ENCODE data around the gene SBK2.

Gene SBK2

GRCh38 chr19:55579766-55580621 lies 43.1 kb upstream of the SBK2 start:
- TF ChIP-seq YY1 (IDR thresholded peaks at IDR 0.05; ENCODE audit: low read depth) (no peak), MAX (IDR thresholded peaks at IDR 0.05) (no peak), CREB1 (IDR thresholded peaks at IDR 0.05; ENCODE audit: low read depth) (no peak), TEAD4 (IDR thresholded peaks at IDR 0.05) (no peak), FOXM1 (IDR thresholded peaks at IDR 0.05; ENCODE audit: borderline replicate concordance, low read depth) (no peak), EP300 (IDR thresholded peaks at IDR 0.05; ENCODE audit: borderline replicate concordance) (no peak), USF1 (IDR thresholded peaks at IDR 0.05) (no peak), RAD21 (IDR thresholded peaks at IDR 0.05; ENCODE audit: low read depth) (no peak), NFIC (IDR thresholded peaks at IDR 0.05) (no peak), EGR1 (IDR thresholded peaks at IDR 0.05) (no peak), TAF1 (IDR thresholded peaks at IDR 0.05; ENCODE audit: low read depth) (no peak), CEBPB (IDR thresholded peaks at IDR 0.05) (no peak), REST (IDR thresholded peaks at IDR 0.05; ENCODE audit: low read depth) (no peak), ZBTB7A (IDR thresholded peaks at IDR 0.05; ENCODE audit: low read depth) (no peak; the same call in 1 of the 2 replicates), TCF12 (IDR thresholded peaks at IDR 0.05; ENCODE audit: low read depth) (no peak)

GRCh38 chr19:55578761-55579747 lies 42.1 kb upstream of the SBK2 start:
- TF ChIP-seq EP300 (IDR thresholded peaks at IDR 0.05; ENCODE audit: borderline replicate concordance) (no peak), TCF12 (IDR thresholded peaks at IDR 0.05; ENCODE audit: low read depth) (no peak), TEAD4 (IDR thresholded peaks at IDR 0.05) (no peak), YY1 (IDR thresholded peaks at IDR 0.05; ENCODE audit: low read depth) (no peak), EGR1 (IDR thresholded peaks at IDR 0.05) (no peak), USF1 (IDR thresholded peaks at IDR 0.05) (no peak), RAD21 (IDR thresholded peaks at IDR 0.05; ENCODE audit: low read depth) (no peak), REST (IDR thresholded peaks at IDR 0.05; ENCODE audit: low read depth) (no peak), MAX (IDR thresholded peaks at IDR 0.05) (no peak), ZBTB7A (IDR thresholded peaks at IDR 0.05; ENCODE audit: low read depth) (no peak), FOXM1 (IDR thresholded peaks at IDR 0.05; ENCODE audit: borderline replicate concordance, low read depth) (no peak), CEBPB (IDR thresholded peaks at IDR 0.05) (no peak), CREB1 (IDR thresholded peaks at IDR 0.05; ENCODE audit: low read depth) (no peak), NFIC (IDR thresholded peaks at IDR 0.05) (no peak), TAF1 (IDR thresholded peaks at IDR 0.05; ENCODE audit: low read depth) (no peak)

- TF ChIP-seq USF1 (IDR thresholded peaks at IDR 0.05): no peak
- TF ChIP-seq CEBPB (IDR thresholded peaks at IDR 0.05): no peak
- TF ChIP-seq ZBTB7A (IDR thresholded peaks at IDR 0.05; ENCODE audit: low read depth): no peak
- TF ChIP-seq YY1 (IDR thresholded peaks at IDR 0.05; ENCODE audit: low read depth): no peak
- no peak for TF ChIP-seq REST (IDR thresholded peaks at IDR 0.05; ENCODE audit: low read depth)
- no peak for TF ChIP-seq TAF1 (IDR thresholded peaks at IDR 0.05; ENCODE audit: low read depth)
- TF ChIP-seq NFIC (IDR thresholded peaks at IDR 0.05): no peak
- no peak for TF ChIP-seq MAX (IDR thresholded peaks at IDR 0.05)
Measured at GRCh38 chr19:55578031-55578760, 41.3 kb upstream of the SBK2 start.

All from Ishikawa (cell line).